Colonic mucosa (tissue), 4 donors: ENCODE measurements around the gene IGLL1. TPM values are rescaled to one million over a fixed set of nuclear protein-coding genes. Genes with fewer than 3 reads are reported as not detected.
"Not testable (repeated sequence)": the region's sequence is repeated elsewhere in the genome, so short reads cannot be mapped to it uniquely, and the experiment has no call there.

Source experiments
- DNase-seq: peaks from one replicate; pipeline ENCODE4 v3.0.0-alpha.2; 2020
- H3K27ac ChIP-seq: fragments of 200-600 bp; one replicate; pipeline ENCODE4 v1.8.0; 2021
- H3K27me3 ChIP-seq: fragments of 200-600 bp; one replicate; pipeline ENCODE4 v1.8.0; 2021
- H3K36me3 ChIP-seq: fragments of 200-600 bp; one replicate; pipeline ENCODE4 v1.8.0; 2021
- H3K4me1 ChIP-seq: fragments of 200-600 bp; one replicate; pipeline ENCODE4 v1.8.0; 2021; ENCODE audit warnings: mild to moderate bottlenecking
- H3K4me3 ChIP-seq: fragments of 200-600 bp; one replicate; pipeline ENCODE4 v1.8.0; 2021
- H3K9ac ChIP-seq, 2 donors: one replicate each; pipeline ENCODE4 v1.7.0; 2013; ENCODE audit warnings: control low read depth in 2 of 2, low read depth in 2 of 2, low read length in 2 of 2
- H3K9me3 ChIP-seq: fragments of 200-600 bp; one replicate; pipeline ENCODE4 v1.8.0; 2021
- CTCF ChIP-seq: fragments of 200-600 bp; IDR thresholded peaks from one replicate; pipeline ENCODE4 v1.8.0; 2022; ENCODE audit warnings: antibody characterized with exemption, mild to moderate bottlenecking
- intact Hi-C: fragments of 100-400 bp; cut with DNase I; formaldehyde crosslinking; loops from one replicate; pipeline ENCODE4 v1.14.1; 2022
- total RNA-seq, 2 donors: library from RNA; stranded (reverse); fragmentation: NEBNext Ultra II Directional in 1 of 2; extraction: Animal tissue kit (Norgen Biotek cat#: 25700) in 1 of 2; gene quantifications; one replicate each; pipeline ENCODE4 v1.2.1, GENCODE V29; 2021
- donor health status: healthy.
- donor health status: DM: no; HTN: no; CAD: no.
- donor health status: DM: no; HTN: no; CAD: no.

Gene IGLL1
- total RNA-seq, 2 donors from 2014 or later: not detected

GRCh38 chr22:23604939-23605712 lies 25.0 kb upstream of the IGLL1 start:
- Histone ChIP-seq H3K4me3 (no peak overlapping the region), H3K27me3 (no peaks in the 10 kb centered on the region), H3K9me3 (no peaks in the 10 kb centered on the region), H3K4me1 (no peaks in the 10 kb centered on the region), H3K27ac (no peak overlapping the region), H3K36me3 (no peaks in the 10 kb centered on the region), H3K9ac (no peak overlapping the region)
- intact Hi-C loops: no loop called here
- no peak for TF ChIP-seq CTCF
- DNase-seq: no peak

GRCh38 chr22:23603266-23603665 lies 23.2 kb upstream of the IGLL1 start:
- H3K4me1 ChIP-seq: no peaks in the 10 kb centered on the region
- no peaks in the 10 kb centered on the region for H3K36me3 ChIP-seq
- H3K9me3 ChIP-seq: no peaks in the 10 kb centered on the region
- no peak overlapping the region for H3K4me3 ChIP-seq
- no peak for DNase-seq
- no peak for TF ChIP-seq CTCF
- H3K9ac ChIP-seq: no peak overlapping the region
- H3K27me3 ChIP-seq: no peaks in the 10 kb centered on the region
- intact Hi-C loops: no loop called here
- no peak overlapping the region for H3K27ac ChIP-seq

- Histone ChIP-seq H3K27me3 (no peaks in the 10 kb centered on the region), H3K9me3 (no peaks in the 10 kb centered on the region), H3K36me3 (no peaks in the 10 kb centered on the region), H3K9ac (no peak overlapping the region), H3K27ac (no peak overlapping the region), H3K4me3 (no peak overlapping the region), H3K4me1 (no peaks in the 10 kb centered on the region)
- no peak for DNase-seq
- intact Hi-C loops: no loop called here
- TF ChIP-seq CTCF: no peak
These were observed 18.9 kb upstream of the IGLL1 start for GRCh38 chr22:23598805-23599518.

- H3K27me3 ChIP-seq, intact Hi-C loops, DNase-seq: not testable (repeated sequence)
These were observed 17.6 kb upstream of the IGLL1 start for GRCh38 chr22:23597576-23598268.

GRCh38 chr22:23595904-23596303 lies 15.8 kb upstream of the IGLL1 start:
- DNase-seq, H3K4me3 ChIP-seq, H3K9ac ChIP-seq, H3K27ac ChIP-seq, H3K27me3 ChIP-seq, H3K9me3 ChIP-seq, H3K4me1 ChIP-seq, H3K36me3 ChIP-seq, intact Hi-C loops: not testable (repeated sequence)

More at GRCh38 chr22:23597576-23598268, 17.6 kb upstream of the IGLL1 start:
- H3K36me3 ChIP-seq, H3K9ac ChIP-seq, H3K9me3 ChIP-seq, H3K27ac ChIP-seq, H3K4me3 ChIP-seq, H3K4me1 ChIP-seq: not testable (repeated sequence)

- Histone ChIP-seq H3K9ac (no peak overlapping the region), H3K27me3 (no peaks in the 10 kb centered on the region), H3K27ac (no peak overlapping the region), H3K9me3 (no peaks in the 10 kb centered on the region), H3K4me1 (no peaks in the 10 kb centered on the region), H3K4me3 (no peak overlapping the region), H3K36me3 (no peaks in the 10 kb centered on the region)
- no peak for TF ChIP-seq CTCF
- intact Hi-C loops: no loop called here
- DNase-seq: no peak
These were observed 11.8 kb upstream of the IGLL1 start for GRCh38 chr22:23591846-23592245.
